GM23338 (cell line): ENCODE measurements around the gene CCNI.
"Not testable (repeated sequence)": the region's sequence is repeated elsewhere in the genome, so short reads cannot be mapped to it uniquely, and the experiment has no call there.

Experiments
- EZH2 ChIP-seq: fragments of 200-600 bp; sonication (generic); IDR thresholded peaks from one replicate; pipeline ENCODE4 v1.8.0; 2017; ENCODE audit warnings: antibody characterized with exemption, mild to moderate bottlenecking, low read depth; ENCODE audit not compliant: unreplicated experiment
- EZH2phosphoT487 ChIP-seq: fragments of 200-600 bp; sonication (generic); IDR thresholded peaks from one replicate; pipeline ENCODE4 v1.8.1; 2018; ENCODE audit warnings: antibody characterized with exemption; ENCODE audit not compliant: unreplicated experiment
- JUNB ChIP-seq: IDR thresholded peaks from one replicate; pipeline ENCODE4 v1.6.1; 2016; ENCODE audit warnings: antibody characterized with exemption; ENCODE audit not compliant: unreplicated experiment
- NANOG ChIP-seq: IDR thresholded peaks from 2 replicates; pipeline ENCODE4 v1.6.1; 2016; ENCODE audit warnings: antibody characterized with exemption, borderline replicate concordance
- POLR2AphosphoS5 ChIP-seq: IDR thresholded peaks from 2 replicates; pipeline ENCODE4 v1.6.1; 2016; ENCODE audit warnings: antibody characterized with exemption, low read depth
- ZNF114 ChIP-seq: fragments of 250-450 bp; sonication (Bioruptor Pico); IDR thresholded peaks from 2 replicates; pipeline ENCODE4 v1.5.0; 2020; ENCODE audit warnings: mild to moderate bottlenecking, moderate library complexity
- ZNF331 ChIP-seq: fragments of 250-450 bp; sonication (Bioruptor Pico); IDR thresholded peaks from 2 replicates; pipeline ENCODE4 v1.5.0; 2020; ENCODE audit warnings: low read depth, mild to moderate bottlenecking, moderate library complexity
- TF ChIP-seq, protein P1 (sequence below), 2 experiments: fragments of 200-600 bp in 1 of 2; sonication (generic) in 1 of 2; conservative IDR thresholded peaks; 2 replicates each; pipeline versions ENCODE4 v1.5.1 to v1.6.1; 2016 to 2017; ENCODE audit warnings: antibody characterized with exemption in 2 of 2, low read depth in 2 of 2, mild to moderate bottlenecking in 2 of 2, moderate library complexity in 1 of 2
- TF ChIP-seq, protein P2 (sequence below): IDR thresholded peaks from 2 replicates; pipeline ENCODE4 v1.6.1; 2016; ENCODE audit warnings: antibody characterized with exemption
- TF ChIP-seq, protein P3 (sequence below): IDR thresholded peaks from one replicate; pipeline ENCODE4 v1.6.1; 2018; ENCODE audit warnings: antibody characterized with exemption; ENCODE audit not compliant: unreplicated experiment

DNA sequence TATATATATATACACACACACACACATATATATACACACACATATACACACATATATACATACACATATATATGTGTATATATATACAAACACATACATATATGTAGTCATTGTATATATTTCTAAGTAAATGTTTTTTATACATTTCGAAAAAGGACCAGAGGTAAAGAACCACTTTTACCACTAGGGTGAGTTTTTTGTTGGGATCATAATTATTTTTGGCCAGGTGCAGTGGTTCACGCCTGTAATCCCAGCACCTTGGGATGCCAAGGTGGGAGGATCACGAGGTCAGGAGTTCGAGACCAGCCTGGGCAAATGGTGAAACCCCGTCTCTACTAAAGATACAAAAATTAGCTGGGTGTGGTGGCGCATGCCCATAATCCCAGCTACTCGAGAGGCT is 46.0 kb downstream of the CCNI start:
- TF ChIP-seq POLR2AphosphoS5; EZH2phosphoT487; JUNB; EZH2; ZNF331 (CRISPR knock-in tag); NANOG; ZNF114 (CRISPR knock-in tag): not testable (repeated sequence)
- TF ChIP-seq, protein P1, sequence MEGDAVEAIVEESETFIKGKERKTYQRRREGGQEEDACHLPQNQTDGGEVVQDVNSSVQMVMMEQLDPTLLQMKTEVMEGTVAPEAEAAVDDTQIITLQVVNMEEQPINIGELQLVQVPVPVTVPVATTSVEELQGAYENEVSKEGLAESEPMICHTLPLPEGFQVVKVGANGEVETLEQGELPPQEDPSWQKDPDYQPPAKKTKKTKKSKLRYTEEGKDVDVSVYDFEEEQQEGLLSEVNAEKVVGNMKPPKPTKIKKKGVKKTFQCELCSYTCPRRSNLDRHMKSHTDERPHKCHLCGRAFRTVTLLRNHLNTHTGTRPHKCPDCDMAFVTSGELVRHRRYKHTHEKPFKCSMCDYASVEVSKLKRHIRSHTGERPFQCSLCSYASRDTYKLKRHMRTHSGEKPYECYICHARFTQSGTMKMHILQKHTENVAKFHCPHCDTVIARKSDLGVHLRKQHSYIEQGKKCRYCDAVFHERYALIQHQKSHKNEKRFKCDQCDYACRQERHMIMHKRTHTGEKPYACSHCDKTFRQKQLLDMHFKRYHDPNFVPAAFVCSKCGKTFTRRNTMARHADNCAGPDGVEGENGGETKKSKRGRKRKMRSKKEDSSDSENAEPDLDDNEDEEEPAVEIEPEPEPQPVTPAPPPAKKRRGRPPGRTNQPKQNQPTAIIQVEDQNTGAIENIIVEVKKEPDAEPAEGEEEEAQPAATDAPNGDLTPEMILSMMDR (conservative IDR thresholded peaks at IDR 0.05; ENCODE audit: low read depth in 2 of 2) = peak in 1 of 2 experiments; percentile 21; a peak in 2 of 4 replicates
- TF ChIP-seq, protein P2, sequence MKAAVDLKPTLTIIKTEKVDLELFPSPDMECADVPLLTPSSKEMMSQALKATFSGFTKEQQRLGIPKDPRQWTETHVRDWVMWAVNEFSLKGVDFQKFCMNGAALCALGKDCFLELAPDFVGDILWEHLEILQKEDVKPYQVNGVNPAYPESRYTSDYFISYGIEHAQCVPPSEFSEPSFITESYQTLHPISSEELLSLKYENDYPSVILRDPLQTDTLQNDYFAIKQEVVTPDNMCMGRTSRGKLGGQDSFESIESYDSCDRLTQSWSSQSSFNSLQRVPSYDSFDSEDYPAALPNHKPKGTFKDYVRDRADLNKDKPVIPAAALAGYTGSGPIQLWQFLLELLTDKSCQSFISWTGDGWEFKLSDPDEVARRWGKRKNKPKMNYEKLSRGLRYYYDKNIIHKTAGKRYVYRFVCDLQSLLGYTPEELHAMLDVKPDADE = not testable (repeated sequence)
- TF ChIP-seq, protein P3, sequence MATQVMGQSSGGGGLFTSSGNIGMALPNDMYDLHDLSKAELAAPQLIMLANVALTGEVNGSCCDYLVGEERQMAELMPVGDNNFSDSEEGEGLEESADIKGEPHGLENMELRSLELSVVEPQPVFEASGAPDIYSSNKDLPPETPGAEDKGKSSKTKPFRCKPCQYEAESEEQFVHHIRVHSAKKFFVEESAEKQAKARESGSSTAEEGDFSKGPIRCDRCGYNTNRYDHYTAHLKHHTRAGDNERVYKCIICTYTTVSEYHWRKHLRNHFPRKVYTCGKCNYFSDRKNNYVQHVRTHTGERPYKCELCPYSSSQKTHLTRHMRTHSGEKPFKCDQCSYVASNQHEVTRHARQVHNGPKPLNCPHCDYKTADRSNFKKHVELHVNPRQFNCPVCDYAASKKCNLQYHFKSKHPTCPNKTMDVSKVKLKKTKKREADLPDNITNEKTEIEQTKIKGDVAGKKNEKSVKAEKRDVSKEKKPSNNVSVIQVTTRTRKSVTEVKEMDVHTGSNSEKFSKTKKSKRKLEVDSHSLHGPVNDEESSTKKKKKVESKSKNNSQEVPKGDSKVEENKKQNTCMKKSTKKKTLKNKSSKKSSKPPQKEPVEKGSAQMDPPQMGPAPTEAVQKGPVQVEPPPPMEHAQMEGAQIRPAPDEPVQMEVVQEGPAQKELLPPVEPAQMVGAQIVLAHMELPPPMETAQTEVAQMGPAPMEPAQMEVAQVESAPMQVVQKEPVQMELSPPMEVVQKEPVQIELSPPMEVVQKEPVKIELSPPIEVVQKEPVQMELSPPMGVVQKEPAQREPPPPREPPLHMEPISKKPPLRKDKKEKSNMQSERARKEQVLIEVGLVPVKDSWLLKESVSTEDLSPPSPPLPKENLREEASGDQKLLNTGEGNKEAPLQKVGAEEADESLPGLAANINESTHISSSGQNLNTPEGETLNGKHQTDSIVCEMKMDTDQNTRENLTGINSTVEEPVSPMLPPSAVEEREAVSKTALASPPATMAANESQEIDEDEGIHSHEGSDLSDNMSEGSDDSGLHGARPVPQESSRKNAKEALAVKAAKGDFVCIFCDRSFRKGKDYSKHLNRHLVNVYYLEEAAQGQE = not testable (repeated sequence)
